Stimulated activated CD8-positive, alpha-beta memory T cell treated with anti-CD3 and anti-CD28 coated beads, Interleukin-15, amount 100 ng/mL, for 4 hours (primary cell): ENCODE measurements around the gene FGF13.

ENCODE experiments used
- DNase-seq, 2 donors: peaks; one replicate each; pipeline ENCODE4 v3.0.0-alpha.2; 2020; ENCODE audit warnings: low read depth in 2 of 2

The FGF13 gene

DNA sequence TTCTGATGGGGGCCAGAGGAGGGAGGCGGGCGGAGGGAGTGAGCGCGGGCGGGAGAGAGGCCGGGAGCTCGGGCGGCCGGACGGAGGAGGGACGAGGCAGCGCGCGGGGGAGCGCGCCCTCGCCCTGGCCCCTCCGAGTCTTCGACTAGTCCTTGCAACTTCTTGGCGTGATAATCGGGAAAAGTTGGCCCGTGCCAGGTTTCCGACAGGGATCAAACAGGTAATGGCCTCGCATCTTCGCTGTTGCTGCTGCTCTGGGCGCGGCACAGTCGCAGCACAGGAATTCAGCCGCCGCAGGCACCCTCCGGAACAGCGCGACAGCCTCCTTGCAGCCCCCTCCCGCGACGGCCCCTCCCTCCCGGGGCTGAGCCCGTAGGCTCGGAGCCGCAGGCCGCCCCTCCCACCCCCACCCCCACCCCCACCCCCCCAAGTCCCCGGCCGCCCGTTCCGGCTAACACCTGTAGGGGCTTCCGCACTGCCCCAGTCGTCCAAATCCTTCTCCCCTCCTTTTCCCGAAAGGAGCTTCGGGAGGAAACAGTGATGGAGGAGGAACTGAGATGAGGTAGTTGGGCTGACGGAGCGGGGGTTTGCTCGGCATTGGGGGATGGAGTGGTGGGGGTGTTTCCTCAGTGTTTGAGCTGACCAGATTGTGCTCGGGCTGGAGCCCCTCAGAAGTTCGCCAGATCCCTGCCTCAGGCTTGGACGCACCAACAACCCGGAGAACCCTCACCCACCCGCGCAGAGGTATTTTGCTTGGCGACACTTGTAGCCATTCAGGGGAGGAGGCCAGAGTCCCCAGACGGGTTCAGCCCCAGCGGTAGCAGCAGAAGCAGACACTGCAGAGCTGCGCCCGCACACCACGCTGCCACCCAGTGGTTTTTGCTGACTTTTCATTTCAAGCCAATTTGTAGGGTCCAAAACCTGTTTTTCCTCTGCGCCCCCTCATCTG is at the start of gene FGF13:
Gene FGF13 (minus strand): TSS at position 319 of the 949 bp plus-strand sequence. CDS start 714 bp downstream, outside the sequence.
- no peak for DNase-seq

DNA sequence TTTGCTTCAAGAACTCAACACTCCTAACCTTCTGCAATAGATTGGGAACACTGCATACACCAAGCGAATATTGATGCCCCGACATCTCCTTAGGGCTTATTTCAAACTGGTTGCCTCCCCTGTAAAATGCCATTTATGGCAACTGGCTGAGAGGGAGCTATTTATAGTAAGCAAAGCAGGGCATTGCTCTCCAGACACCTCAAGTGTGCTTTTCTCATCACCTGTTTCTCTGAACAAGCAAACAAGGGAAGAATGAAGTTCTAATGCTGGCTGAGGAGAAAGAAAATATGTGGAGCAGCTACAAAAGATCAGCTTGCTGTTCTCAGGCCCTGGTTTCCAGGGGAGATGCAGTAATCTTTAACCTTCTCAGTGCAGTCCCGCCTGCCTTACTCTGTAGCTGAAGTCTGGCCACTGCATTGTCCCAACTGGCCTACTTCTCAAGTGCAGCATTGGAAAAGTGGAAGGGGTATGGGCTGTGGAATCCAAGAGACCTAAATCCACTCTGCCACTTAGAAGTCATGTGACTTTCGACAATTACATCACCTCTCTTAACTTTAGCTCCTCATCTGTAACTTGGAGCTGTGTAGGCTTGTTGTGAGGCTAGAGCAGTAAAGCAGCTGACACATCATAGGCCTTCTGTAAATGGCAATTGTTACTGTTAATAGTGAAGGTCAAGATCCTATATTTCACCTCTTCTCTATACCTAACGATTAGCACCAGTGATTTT is 47.9 kb upstream of the FGF13 start:
- DNase-seq, result no peak

- DNase-seq, result no peak
Measured at GRCh38 chrX:138756234-138756633, 44.7 kb upstream of the FGF13 start.

- no peak for DNase-seq
Measured at GRCh38 chrX:138754861-138755260, 43.3 kb upstream of the FGF13 start.

GRCh38 chrX:138748480-138748879 is 37.0 kb upstream of the FGF13 start:
- no peak for DNase-seq

DNA sequence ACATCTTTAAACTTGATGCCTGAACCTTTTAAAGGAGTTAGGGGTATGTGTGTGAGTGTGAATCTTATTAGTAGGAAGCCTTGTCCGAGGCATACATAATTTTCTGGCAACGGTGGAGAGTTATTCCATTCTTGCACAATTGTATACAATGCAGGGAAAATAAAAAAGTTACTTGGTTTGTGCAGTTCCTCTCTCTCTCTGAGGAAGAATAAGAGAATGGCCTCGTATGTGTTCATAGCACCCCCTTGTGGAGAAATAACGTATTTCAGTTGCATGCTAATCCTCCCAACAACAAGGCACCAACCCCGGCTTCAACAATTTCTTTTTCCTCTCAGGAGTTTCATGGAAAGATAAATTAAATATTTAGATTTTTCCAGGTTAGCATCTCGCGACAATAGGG is 33.7 kb upstream of the FGF13 start:
- DNase-seq, result no peak

DNA sequence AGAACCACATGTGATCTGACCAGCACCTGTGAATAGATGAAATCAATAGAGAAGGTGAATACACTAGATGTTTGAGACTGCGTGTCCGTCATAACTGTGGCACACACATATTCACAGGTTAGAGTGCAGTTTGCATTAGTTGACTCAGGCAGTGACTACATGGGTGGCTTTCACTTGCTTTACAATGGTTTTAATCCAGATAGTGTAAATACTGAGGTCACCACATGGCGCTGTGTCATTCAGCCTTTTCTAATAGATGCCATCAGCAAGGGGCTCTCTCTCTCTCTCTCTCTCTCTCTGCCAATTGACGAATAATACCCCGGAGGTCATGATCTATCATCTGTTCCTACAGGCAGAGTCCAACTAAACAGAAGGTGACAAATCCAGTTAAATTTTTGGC is 30.7 kb upstream of the FGF13 start:
- no peak for DNase-seq

- DNase-seq, result no peak
Measured at GRCh38 chrX:138740341-138740740, 28.8 kb upstream of the FGF13 start.

- no peak for DNase-seq
Measured at GRCh38 chrX:138723301-138723700, 11.8 kb upstream of the FGF13 start.

DNA sequence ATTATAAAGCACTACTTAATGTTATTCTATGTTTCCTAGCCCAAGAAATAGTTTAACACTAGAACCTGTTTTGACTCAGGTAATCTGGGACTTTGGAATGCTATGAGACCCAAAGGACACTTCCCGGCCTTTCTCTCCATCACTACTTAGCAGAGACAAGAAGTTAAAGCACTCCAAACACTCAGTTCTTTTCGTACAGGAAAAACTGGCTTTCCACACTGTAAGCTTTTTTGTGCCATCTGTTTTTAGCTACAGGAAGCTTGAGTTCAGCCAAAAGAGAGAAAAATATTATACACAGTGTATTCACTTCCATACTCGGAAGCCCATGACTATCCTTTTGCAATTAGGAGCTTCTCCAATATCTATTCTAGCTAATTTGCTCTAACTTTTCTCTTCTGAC is 7.9 kb upstream of the FGF13 start:
- no peak for DNase-seq

GRCh38 chrX:138718941-138719340 is 7.4 kb upstream of the FGF13 start:
- DNase-seq, result no peak

DNA sequence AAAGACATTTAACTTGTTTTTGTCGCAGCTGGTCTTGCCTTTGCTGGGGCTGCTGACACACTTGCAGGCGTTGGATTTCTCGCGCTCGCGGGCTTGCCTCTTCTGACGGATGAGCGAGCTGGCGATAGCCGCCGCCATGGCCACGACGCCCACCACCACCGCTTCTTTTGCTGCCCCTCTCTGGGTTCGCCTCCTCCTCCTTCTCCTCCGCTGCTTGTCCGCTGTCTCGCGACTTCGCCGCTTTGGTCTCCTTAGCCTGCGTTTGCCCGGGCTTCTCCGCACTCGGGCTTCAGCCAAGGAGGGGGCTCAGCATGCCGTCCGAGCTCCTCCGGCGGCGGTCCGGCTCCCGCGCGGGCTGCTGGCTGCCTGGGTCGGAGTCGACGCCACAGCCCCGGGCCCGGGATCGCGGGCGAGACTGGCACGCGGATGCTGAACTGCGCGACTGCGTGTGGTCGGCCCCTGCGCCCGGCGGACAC is 613 bp downstream of the FGF13 start:
- DNase-seq, result no peak

GRCh38 chrX:138709886-138710791 is 1.4 kb downstream of the FGF13 start:
- no peak for DNase-seq

GRCh38 chrX:138708268-138708667 is 3.2 kb downstream of the FGF13 start:
- DNase-seq, result no peak

GRCh38 chrX:138704596-138704995 is 6.9 kb downstream of the FGF13 start:
- no peak for DNase-seq

DNA sequence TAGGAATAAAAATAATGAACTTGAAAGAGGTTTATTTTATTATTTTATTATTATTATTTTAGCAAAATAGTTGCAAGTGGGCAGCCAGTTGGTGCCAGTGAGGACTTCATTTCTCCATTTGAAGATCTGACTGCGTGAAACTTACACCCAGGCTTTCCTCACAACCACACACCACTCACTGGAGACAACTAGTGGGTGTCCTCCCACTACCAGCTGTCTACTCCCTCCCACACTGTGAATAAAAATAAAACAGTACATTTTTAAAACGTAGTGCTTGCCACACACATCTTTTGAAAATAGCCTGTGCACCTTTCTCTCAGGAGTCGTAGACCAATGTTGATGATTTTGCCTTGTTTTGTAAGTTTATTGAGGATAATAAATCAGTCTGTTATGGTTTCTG is 7.4 kb downstream of the FGF13 start:
- DNase-seq, result no peak

- no peak for DNase-seq
Measured at GRCh38 chrX:138692591-138692990, 18.9 kb downstream of the FGF13 start.

DNA sequence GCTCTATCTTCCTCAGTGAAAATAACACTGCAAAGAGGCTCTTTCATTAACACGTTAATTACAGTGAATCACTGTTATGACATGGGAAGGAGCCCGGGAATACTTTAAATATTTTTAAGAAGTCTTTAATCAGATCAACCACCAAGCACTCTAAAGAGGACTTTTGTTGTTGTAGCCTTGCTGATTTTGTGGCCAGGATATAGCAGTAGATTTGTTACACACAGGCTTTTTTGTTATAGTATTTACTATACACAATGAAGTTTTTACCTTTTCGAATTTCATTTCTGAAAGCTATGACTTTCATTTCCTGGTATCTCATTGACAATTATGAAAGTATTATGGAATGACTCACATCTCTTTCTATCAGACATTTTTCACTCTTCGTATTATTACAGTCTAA is 20.3 kb downstream of the FGF13 start:
- DNase-seq, result no peak

- no peak for DNase-seq
Measured at GRCh38 chrX:138690591-138690990, 20.9 kb downstream of the FGF13 start.

- DNase-seq, result no peak
Measured at GRCh38 chrX:138683600-138683999, 27.9 kb downstream of the FGF13 start.

DNA sequence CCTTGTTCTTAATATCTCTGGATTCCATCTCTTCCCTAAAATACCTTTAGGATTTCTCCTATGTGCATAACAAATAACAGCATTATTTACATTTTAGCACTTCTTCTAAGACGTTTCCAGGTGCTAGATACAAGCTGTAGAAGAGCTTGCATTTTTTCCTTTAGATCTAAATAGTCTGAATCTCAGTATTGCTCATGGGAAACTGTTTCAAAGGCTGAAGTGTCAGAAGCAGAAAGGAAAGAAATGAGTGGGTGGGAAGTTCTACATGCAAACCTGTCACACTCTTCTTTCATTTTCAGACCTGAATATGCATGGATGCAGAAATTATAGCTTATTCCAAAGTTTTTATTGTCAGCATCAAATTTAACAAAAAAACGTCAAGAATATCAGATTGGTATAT is 41.8 kb downstream of the FGF13 start:
- no peak for DNase-seq

- no peak for DNase-seq
Measured at GRCh38 chrX:138664466-138664865, 47.1 kb downstream of the FGF13 start.
